Activated CD8-positive, alpha-beta memory T cell treated with anti-CD3 and anti-CD28 coated beads, Interleukin-2, amount 50 U/mL, for 4 hours (primary cell): ENCODE results near the gene RPL19.
"Not testable (repeated sequence)": the region's sequence is repeated elsewhere in the genome, so short reads cannot be mapped to it uniquely, and the experiment has no call there.

Experiments
- DNase-seq: peaks from one replicate; pipeline ENCODE4 v3.0.0-alpha.2; 2020

Gene RPL19

GRCh38 chr17:39200070-39200879 is at the start of gene RPL19:
TSS of gene RPL19 (plus strand) at chr17:39200283. CDS start at chr17:39200345, 62 bp downstream.
- DNase-seq = peak; percentile 79

- no peak for DNase-seq
Measured at GRCh38 chr17:39150795-39151149, 49.3 kb upstream of the RPL19 start.

- peak; percentile 27 for DNase-seq
Measured at GRCh38 chr17:39151150-39151942, 48.7 kb upstream of the RPL19 start, which contains the start of gene PLXDC1. TSS of gene PLXDC1 (minus strand) at chr17:39151637. CDS start at chr17:39151437, 200 bp downstream.

- DNase-seq = peak; percentile 37
Measured at GRCh38 chr17:39151943-39152818, 47.9 kb upstream of the RPL19 start.

- DNase-seq = peak; percentile 92
Measured at GRCh38 chr17:39153599-39154051, 46.5 kb upstream of the RPL19 start.

GRCh38 chr17:39155654-39156053 is 44.4 kb upstream of the RPL19 start:
- DNase-seq = no peak

- no peak for DNase-seq
Measured at GRCh38 chr17:39156491-39156890, 43.6 kb upstream of the RPL19 start.

GRCh38 chr17:39158623-39159022 is 41.5 kb upstream of the RPL19 start:
- no peak for DNase-seq

GRCh38 chr17:39161962-39162361 is 38.1 kb upstream of the RPL19 start:
- DNase-seq = no peak

GRCh38 chr17:39164675-39165143 is 35.4 kb upstream of the RPL19 start:
- peak; percentile 75 for DNase-seq

- DNase-seq = no peak
Measured at GRCh38 chr17:39165178-39165840, 34.8 kb upstream of the RPL19 start.

GRCh38 chr17:39165841-39166349 is 34.2 kb upstream of the RPL19 start, which contains the start of gene ARL5C:
TSS of gene ARL5C (minus strand) at chr17:39166161. CDS start at chr17:39165760, 401 bp downstream.
- no peak for DNase-seq

GRCh38 chr17:39166437-39167335 is 33.4 kb upstream of the RPL19 start:
- DNase-seq = no peak

GRCh38 chr17:39167476-39167875 is 32.6 kb upstream of the RPL19 start:
- no peak for DNase-seq

GRCh38 chr17:39168503-39168902 is 31.6 kb upstream of the RPL19 start:
- DNase-seq = not testable (repeated sequence)

- no peak for DNase-seq
Measured at GRCh38 chr17:39169101-39169500, 31.0 kb upstream of the RPL19 start.

GRCh38 chr17:39169518-39169917 is 30.6 kb upstream of the RPL19 start:
- no peak for DNase-seq

GRCh38 chr17:39170109-39170508 is 30.0 kb upstream of the RPL19 start:
- no peak for DNase-seq

GRCh38 chr17:39170558-39170957 is 29.5 kb upstream of the RPL19 start:
- DNase-seq = no peak

- DNase-seq = no peak
Measured at GRCh38 chr17:39171933-39172332, 28.1 kb upstream of the RPL19 start.

- DNase-seq = no peak
Measured at GRCh38 chr17:39173080-39173479, 27.0 kb upstream of the RPL19 start.
